Fibroblast of mammary gland (primary cell): ENCODE measurements around the gene GP1BA.

Source experiments
- DNase-seq: peaks from one replicate; pipeline ENCODE4 v3.0.0-alpha.2; 2010; ENCODE audit warnings: low read depth
- H3K4me3 ChIP-seq: 2 replicates; pipeline ENCODE4 v1.5.1; 2011; ENCODE audit warnings: low read depth, mild to moderate bottlenecking, low read length, moderate library complexity; ENCODE audit not compliant: control insufficient read depth
- CTCF ChIP-seq: conservative IDR thresholded peaks from 2 replicates; pipeline ENCODE4 v1.5.1; 2011; ENCODE audit warnings: low read depth, low read length, inconsistent platforms; ENCODE audit not compliant: control insufficient read depth, insufficient read depth

The GP1BA gene

GRCh38 chr17:4893272-4893671 is 38.8 kb upstream of the GP1BA start:
- DNase-seq: no peak
- H3K4me3 ChIP-seq: no peak overlapping the region

GRCh38 chr17:4893721-4894560 is 38.1 kb upstream of the GP1BA start:
- no peak for DNase-seq
- TF ChIP-seq CTCF: no peak
- H3K4me3 ChIP-seq: no peak overlapping the region

More at GRCh38 chr17:4893272-4893671, 38.8 kb upstream of the GP1BA start:
- no peak for TF ChIP-seq CTCF

- H3K4me3 ChIP-seq: no peak overlapping the region
- no peak for TF ChIP-seq CTCF
Measured at GRCh38 chr17:4895121-4895520, 37.0 kb upstream of the GP1BA start.

GRCh38 chr17:4895657-4896331 is 36.3 kb upstream of the GP1BA start:
- DNase-seq: no peak
- no peak overlapping the region for H3K4me3 ChIP-seq
- TF ChIP-seq CTCF: no peak

More at GRCh38 chr17:4895121-4895520, 37.0 kb upstream of the GP1BA start:
- no peak for DNase-seq

- no peak overlapping the region for H3K4me3 ChIP-seq
- DNase-seq: no peak
- no peak for TF ChIP-seq CTCF
Measured at GRCh38 chr17:4896332-4897197, 35.5 kb upstream of the GP1BA start.

- DNase-seq: no peak
- no peak overlapping the region for H3K4me3 ChIP-seq
- TF ChIP-seq CTCF: no peak
Measured at GRCh38 chr17:4897198-4897687, 34.8 kb upstream of the GP1BA start.
